ENCODE measurements around the gene MPHOSPH9.

DNA sequence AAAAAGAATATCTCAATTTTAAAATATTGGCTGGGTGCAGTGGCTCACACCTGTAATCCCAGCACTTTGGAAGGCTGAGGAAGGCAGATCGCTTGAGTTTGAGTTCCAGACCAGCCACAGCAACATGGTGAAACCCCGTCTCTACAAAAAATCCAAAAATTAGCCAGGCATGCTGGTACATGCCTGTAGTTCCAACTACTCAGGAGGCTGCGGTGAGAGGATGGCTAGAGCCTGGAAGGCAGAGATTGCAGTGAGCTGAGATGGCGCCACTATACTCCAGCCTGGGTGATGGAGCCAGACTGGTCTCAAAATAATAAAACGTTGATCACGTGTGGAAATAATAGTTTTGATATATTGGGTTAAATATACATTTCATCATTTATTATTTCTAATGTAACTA lies 6.0 kb upstream of the MPHOSPH9 start:
- TF ChIP-seq, protein P1, sequence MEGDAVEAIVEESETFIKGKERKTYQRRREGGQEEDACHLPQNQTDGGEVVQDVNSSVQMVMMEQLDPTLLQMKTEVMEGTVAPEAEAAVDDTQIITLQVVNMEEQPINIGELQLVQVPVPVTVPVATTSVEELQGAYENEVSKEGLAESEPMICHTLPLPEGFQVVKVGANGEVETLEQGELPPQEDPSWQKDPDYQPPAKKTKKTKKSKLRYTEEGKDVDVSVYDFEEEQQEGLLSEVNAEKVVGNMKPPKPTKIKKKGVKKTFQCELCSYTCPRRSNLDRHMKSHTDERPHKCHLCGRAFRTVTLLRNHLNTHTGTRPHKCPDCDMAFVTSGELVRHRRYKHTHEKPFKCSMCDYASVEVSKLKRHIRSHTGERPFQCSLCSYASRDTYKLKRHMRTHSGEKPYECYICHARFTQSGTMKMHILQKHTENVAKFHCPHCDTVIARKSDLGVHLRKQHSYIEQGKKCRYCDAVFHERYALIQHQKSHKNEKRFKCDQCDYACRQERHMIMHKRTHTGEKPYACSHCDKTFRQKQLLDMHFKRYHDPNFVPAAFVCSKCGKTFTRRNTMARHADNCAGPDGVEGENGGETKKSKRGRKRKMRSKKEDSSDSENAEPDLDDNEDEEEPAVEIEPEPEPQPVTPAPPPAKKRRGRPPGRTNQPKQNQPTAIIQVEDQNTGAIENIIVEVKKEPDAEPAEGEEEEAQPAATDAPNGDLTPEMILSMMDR (IDR thresholded peaks at IDR 0.05), result no peak
- TF ChIP-seq POLR2A (IDR thresholded peaks at IDR 0.05), result no peak
